GM23338 (cell line): ENCODE results near the gene SH3D19. TPM values are rescaled to one million over a fixed set of nuclear protein-coding genes. Genes with fewer than 3 reads are reported as not detected.

ENCODE experiments used
- ATAC-seq: fragments of 200-7000 bp; cut with Tn5 transposase; 3 replicates; pipeline ENCODE4 v1.9.1; 2020
- DNase-seq: peaks from one replicate; pipeline ENCODE4 v3.0.0-alpha.2; 2015; ENCODE audit warnings: low spot score
- H2AFZ ChIP-seq: fragments of 200-600 bp; sonication (generic); 2 replicates; pipeline ENCODE4 v1.8.0; 2016; ENCODE audit warnings: antibody characterized with exemption, mild to moderate bottlenecking, moderate library complexity
- H3F3A ChIP-seq: fragments of 200-600 bp; sonication (generic); replicated peaks from 2 replicates; pipeline ENCODE4 v1.8.0; 2017; ENCODE audit warnings: antibody characterized with exemption, mixed run types, low read depth
- H3K27ac ChIP-seq: fragments of 200-600 bp; sonication (generic); 2 replicates; pipeline ENCODE4 v1.6.1; 2016; ENCODE audit warnings: low read depth
- H3K27me3 ChIP-seq: fragments of 200-600 bp; sonication (generic); 2 replicates; pipeline ENCODE4 v1.8.0; 2016; ENCODE audit warnings: mild to moderate bottlenecking, mixed run types, moderate library complexity; ENCODE audit not compliant: insufficient read depth
- H3K36me3 ChIP-seq: fragments of 200-600 bp; sonication (generic); 2 replicates; pipeline ENCODE4 v1.8.0; 2016; ENCODE audit warnings: mild to moderate bottlenecking; ENCODE audit not compliant: insufficient read depth
- H3K4me1 ChIP-seq: fragments of 200-600 bp; sonication (generic); 2 replicates; pipeline ENCODE4 v1.8.0; 2016; ENCODE audit warnings: mild to moderate bottlenecking, moderate library complexity; ENCODE audit not compliant: insufficient read depth
- H3K4me2 ChIP-seq: fragments of 200-600 bp; sonication (generic); 2 replicates; pipeline ENCODE4 v1.7.1; 2017; ENCODE audit warnings: mixed run types
- H3K4me3 ChIP-seq: fragments of 200-600 bp; sonication (generic); 2 replicates; pipeline ENCODE4 v1.6.1; 2016; ENCODE audit warnings: mixed run types
- H3K79me2 ChIP-seq: fragments of 200-600 bp; sonication (generic); replicated peaks from 2 replicates; pipeline ENCODE4 v1.8.0; 2017; ENCODE audit warnings: mild to moderate bottlenecking; ENCODE audit not compliant: insufficient read depth
- H3K9me2 ChIP-seq: fragments of 200-600 bp; sonication (generic); 2 replicates; pipeline ENCODE4 v1.8.0; 2017; ENCODE audit not compliant: insufficient read depth
- H4K20me1 ChIP-seq: fragments of 200-600 bp; sonication (generic); replicated peaks from 2 replicates; pipeline ENCODE4 v1.8.0; 2017; ENCODE audit warnings: mild to moderate bottlenecking; ENCODE audit not compliant: insufficient read depth
- H3K27ac Mint-ChIP-seq: 2 replicates; pipeline ENCODE4 v1.8.0; 2020; ENCODE audit warnings: inconsistent platforms, mild to moderate bottlenecking, moderate library complexity, mixed read lengths
- H3K27me3 Mint-ChIP-seq: 3 replicates; pipeline ENCODE4 v1.8.0; 2022; ENCODE audit warnings: low read depth, mild to moderate bottlenecking, moderate library complexity, mixed read lengths, inconsistent platforms; ENCODE audit not compliant: insufficient read depth, poor library complexity
- H3K36me3 Mint-ChIP-seq: 3 replicates; pipeline ENCODE4 v1.8.0; 2021; ENCODE audit warnings: low read depth, mild to moderate bottlenecking, inconsistent platforms, moderate library complexity, mixed read lengths
- H3K4me1 Mint-ChIP-seq: 3 replicates; pipeline ENCODE4 v1.8.0; 2020; ENCODE audit warnings: mild to moderate bottlenecking, inconsistent platforms, mixed read lengths
- H3K4me3 Mint-ChIP-seq: 3 replicates; pipeline ENCODE4 v1.8.0; 2021; ENCODE audit warnings: moderate library complexity, mild to moderate bottlenecking, inconsistent platforms, mixed read lengths
- H3K9me3 Mint-ChIP-seq: 3 replicates; pipeline ENCODE4 v1.8.0; 2020; ENCODE audit warnings: moderate library complexity, mild to moderate bottlenecking, inconsistent platforms, mixed read lengths
- CREB1 ChIP-seq: fragments of 250-450 bp; sonication (Bioruptor Pico); IDR thresholded peaks from 2 replicates; pipeline ENCODE4 v1.5.0; 2020; ENCODE audit warnings: low read depth, mild to moderate bottlenecking, moderate library complexity
- CTCF ChIP-seq, 2 experiments: fragments of 200-600 bp in 1 of 2; sonication (generic) in 1 of 2; conservative IDR thresholded peaks; 2 replicates each; pipeline versions ENCODE4 v1.5.1 to v1.6.1; 2016 to 2017; ENCODE audit warnings: antibody characterized with exemption in 2 of 2, low read depth in 2 of 2, mild to moderate bottlenecking in 2 of 2, moderate library complexity in 1 of 2
- ETS1 ChIP-seq: IDR thresholded peaks from 2 replicates; pipeline ENCODE4 v1.6.1; 2016; ENCODE audit warnings: antibody characterized with exemption
- EZH2 ChIP-seq: fragments of 200-600 bp; sonication (generic); IDR thresholded peaks from one replicate; pipeline ENCODE4 v1.8.0; 2017; ENCODE audit warnings: antibody characterized with exemption, mild to moderate bottlenecking, low read depth; ENCODE audit not compliant: unreplicated experiment
- EZH2phosphoT487 ChIP-seq: fragments of 200-600 bp; sonication (generic); IDR thresholded peaks from one replicate; pipeline ENCODE4 v1.8.1; 2018; ENCODE audit warnings: antibody characterized with exemption; ENCODE audit not compliant: unreplicated experiment
- JUNB ChIP-seq: IDR thresholded peaks from one replicate; pipeline ENCODE4 v1.6.1; 2016; ENCODE audit warnings: antibody characterized with exemption; ENCODE audit not compliant: unreplicated experiment
- NANOG ChIP-seq: IDR thresholded peaks from 2 replicates; pipeline ENCODE4 v1.6.1; 2016; ENCODE audit warnings: antibody characterized with exemption, borderline replicate concordance
- POLR2AphosphoS5 ChIP-seq: IDR thresholded peaks from 2 replicates; pipeline ENCODE4 v1.6.1; 2016; ENCODE audit warnings: antibody characterized with exemption, low read depth
- REST ChIP-seq: IDR thresholded peaks from one replicate; pipeline ENCODE4 v1.6.1; 2018; ENCODE audit warnings: antibody characterized with exemption; ENCODE audit not compliant: unreplicated experiment
- STAT1 ChIP-seq: IDR thresholded peaks from one replicate; pipeline ENCODE4 v1.6.1; 2016; ENCODE audit warnings: antibody characterized with exemption; ENCODE audit not compliant: unreplicated experiment
- ZNF114 ChIP-seq: fragments of 250-450 bp; sonication (Bioruptor Pico); IDR thresholded peaks from 2 replicates; pipeline ENCODE4 v1.5.0; 2020; ENCODE audit warnings: mild to moderate bottlenecking, moderate library complexity
- ZNF331 ChIP-seq: fragments of 250-450 bp; sonication (Bioruptor Pico); IDR thresholded peaks from 2 replicates; pipeline ENCODE4 v1.5.0; 2020; ENCODE audit warnings: low read depth, mild to moderate bottlenecking, moderate library complexity
- ZNF462 ChIP-seq: fragments of 250-450 bp; sonication (Bioruptor Pico); IDR thresholded peaks from 2 replicates; pipeline ENCODE4 v1.5.0; 2020; ENCODE audit warnings: mild to moderate bottlenecking, moderate library complexity
- polyA plus RNA-seq: library from polyadenylated mRNA; unstranded; fragments of >200 nt; fragmentation: Nextera tagmentation; extraction: Ambion mirVana; gene quantifications from 2 replicates; pipeline ENCODE4 v1.2.1, GENCODE V29; 2016
- total RNA-seq: library from RNA; depleted of rRNA; stranded (reverse); fragments of >200 nt; shearing (Covaris generic); gene quantifications from 2 replicates; pipeline ENCODE4 v1.2.3, GENCODE V29; 2014

Gene SH3D19
- total and polyA plus RNA-seq, 2 experiments from 2014 or later: 25.3 to 57.4 TPM

- Histone ChIP-seq H3K36me3 (no peaks in the 10 kb centered on the region), H3K27me3 (no peaks in the 10 kb centered on the region), H3K27ac (no peak overlapping the region), H4K20me1 (peaks cover 5% of the 10 kb centered on the region; the same call in 1 of the 2 replicates), H3K9me2 (no peaks in the 10 kb centered on the region), H3K79me2 (peaks cover 13% of the 10 kb centered on the region), H3K4me3 (no peak overlapping the region), H3F3A (no peaks in the 10 kb centered on the region), H2AFZ (no peak overlapping the region), H3K4me1 (no peaks in the 10 kb centered on the region), H3K4me2 (no peak overlapping the region)
- Mint-ChIP-seq H3K27ac (no peak overlapping the region), H3K4me3 (no peak overlapping the region), H3K27me3 (peaks cover 2% of the 10 kb centered on the region), H3K4me1 (peaks cover 13% of the 10 kb centered on the region), H3K9me3 (no peaks in the 10 kb centered on the region), H3K36me3 (peaks cover 19% of the 10 kb centered on the region; the same call in 2 of the 3 replicates)
- TF ChIP-seq REST (no peak), ZNF114 (no peak), ZNF462 (CRISPR knock-in tag) (no peak), EZH2 (no peak), CTCF (conservative IDR thresholded peaks at IDR 0.05; ENCODE audit: low read depth in 2 of 2) (no peak), POLR2AphosphoS5 (no peak), NANOG (no peak), CREB1 (CRISPR knock-in tag) (no peak), EZH2phosphoT487 (no peak), ZNF331 (CRISPR knock-in tag) (no peak), JUNB (no peak), ETS1 (no peak), STAT1 (no peak)
- no peak for DNase-seq
- no peak for ATAC-seq
These were observed 97.0 kb downstream of the SH3D19 start for GRCh38 chr4:151228189-151229119.
